LHCN-M2 (cell line): ENCODE measurements around the gene KANSL1. TPM values are rescaled to one million over a fixed set of nuclear protein-coding genes. Genes with fewer than 3 reads are reported as not detected.
"Not testable (repeated sequence)": the region's sequence is repeated elsewhere in the genome, so short reads cannot be mapped to it uniquely, and the experiment has no call there.

ENCODE experiments used
- DNase-seq: peaks from one replicate; pipeline ENCODE4 v3.0.0-alpha.2; 2012; ENCODE audit warnings: low read depth
- polyA plus RNA-seq: library from polyadenylated mRNA; unstranded; fragments of >200 nt; gene quantifications from one replicate; pipeline ENCODE4 v1.2.1, GENCODE V29; 2012; ENCODE audit warnings: missing spikeins
- total RNA-seq: library from RNA; depleted of rRNA; stranded (reverse); fragments of >200 nt; gene quantifications from 2 replicates; pipeline ENCODE4 v1.2.3, GENCODE V29; 2014; rRNA removed

KANSL1 gene, protein sequence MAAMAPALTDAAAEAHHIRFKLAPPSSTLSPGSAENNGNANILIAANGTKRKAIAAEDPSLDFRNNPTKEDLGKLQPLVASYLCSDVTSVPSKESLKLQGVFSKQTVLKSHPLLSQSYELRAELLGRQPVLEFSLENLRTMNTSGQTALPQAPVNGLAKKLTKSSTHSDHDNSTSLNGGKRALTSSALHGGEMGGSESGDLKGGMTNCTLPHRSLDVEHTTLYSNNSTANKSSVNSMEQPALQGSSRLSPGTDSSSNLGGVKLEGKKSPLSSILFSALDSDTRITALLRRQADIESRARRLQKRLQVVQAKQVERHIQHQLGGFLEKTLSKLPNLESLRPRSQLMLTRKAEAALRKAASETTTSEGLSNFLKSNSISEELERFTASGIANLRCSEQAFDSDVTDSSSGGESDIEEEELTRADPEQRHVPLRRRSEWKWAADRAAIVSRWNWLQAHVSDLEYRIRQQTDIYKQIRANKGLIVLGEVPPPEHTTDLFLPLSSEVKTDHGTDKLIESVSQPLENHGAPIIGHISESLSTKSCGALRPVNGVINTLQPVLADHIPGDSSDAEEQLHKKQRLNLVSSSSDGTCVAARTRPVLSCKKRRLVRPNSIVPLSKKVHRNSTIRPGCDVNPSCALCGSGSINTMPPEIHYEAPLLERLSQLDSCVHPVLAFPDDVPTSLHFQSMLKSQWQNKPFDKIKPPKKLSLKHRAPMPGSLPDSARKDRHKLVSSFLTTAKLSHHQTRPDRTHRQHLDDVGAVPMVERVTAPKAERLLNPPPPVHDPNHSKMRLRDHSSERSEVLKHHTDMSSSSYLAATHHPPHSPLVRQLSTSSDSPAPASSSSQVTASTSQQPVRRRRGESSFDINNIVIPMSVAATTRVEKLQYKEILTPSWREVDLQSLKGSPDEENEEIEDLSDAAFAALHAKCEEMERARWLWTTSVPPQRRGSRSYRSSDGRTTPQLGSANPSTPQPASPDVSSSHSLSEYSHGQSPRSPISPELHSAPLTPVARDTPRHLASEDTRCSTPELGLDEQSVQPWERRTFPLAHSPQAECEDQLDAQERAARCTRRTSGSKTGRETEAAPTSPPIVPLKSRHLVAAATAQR (N-terminal part only)
- 16.5 and 26.3 TPM in 2 replicates for total RNA-seq
- 7.6 TPM for polyA plus RNA-seq

DNA sequence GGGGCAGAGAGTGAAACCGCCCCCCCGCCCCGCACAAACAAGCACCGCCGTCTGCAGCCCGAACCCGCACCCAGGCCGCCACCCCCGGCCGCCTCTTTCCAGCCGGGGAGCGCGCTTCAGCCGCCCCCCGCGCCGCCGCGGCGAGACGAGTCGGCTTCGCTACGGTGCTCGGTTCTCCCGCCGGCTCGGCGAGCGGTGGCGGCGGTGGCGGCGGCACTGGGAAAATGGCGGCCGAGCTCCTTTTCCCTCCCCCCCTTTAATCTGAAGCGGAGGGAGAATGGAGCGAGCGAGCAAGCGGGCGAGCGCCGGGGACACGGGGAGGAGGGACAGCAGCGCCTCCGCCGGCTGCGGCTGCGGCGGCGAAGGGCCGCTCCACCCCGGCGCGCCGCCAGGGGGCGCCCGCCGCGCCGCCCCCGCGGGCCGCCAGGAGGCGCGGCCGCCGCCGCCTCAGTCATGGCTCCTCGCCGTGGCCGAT lies at the start of gene KANSL1:
Gene KANSL1 (minus strand): TSS at position 279 of the 475 bp plus-strand sequence. CDS start 21,286 bp downstream, outside the sequence.
- peak; percentile 87 for DNase-seq

DNA sequence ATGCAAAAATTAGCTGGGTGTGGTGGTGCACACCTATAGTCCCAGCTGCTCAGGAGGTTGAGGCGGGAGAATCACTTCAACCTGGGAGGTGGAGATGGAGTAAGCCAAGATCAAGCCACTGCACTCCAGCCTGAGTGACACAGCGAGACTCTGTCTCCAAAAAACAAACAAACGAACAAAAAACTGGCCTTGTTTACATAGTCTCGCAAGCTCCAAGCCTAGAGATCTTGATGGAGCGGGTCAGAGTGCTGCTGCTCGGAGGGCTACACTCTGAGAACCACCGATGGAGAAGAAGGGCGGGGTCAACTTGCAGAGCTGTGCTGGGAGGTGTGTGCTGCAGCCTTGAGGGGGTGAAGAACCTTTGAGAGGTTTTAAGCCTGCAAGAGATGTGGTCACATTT lies 38.1 kb upstream of the KANSL1 start:
- not testable (repeated sequence) for DNase-seq

DNA sequence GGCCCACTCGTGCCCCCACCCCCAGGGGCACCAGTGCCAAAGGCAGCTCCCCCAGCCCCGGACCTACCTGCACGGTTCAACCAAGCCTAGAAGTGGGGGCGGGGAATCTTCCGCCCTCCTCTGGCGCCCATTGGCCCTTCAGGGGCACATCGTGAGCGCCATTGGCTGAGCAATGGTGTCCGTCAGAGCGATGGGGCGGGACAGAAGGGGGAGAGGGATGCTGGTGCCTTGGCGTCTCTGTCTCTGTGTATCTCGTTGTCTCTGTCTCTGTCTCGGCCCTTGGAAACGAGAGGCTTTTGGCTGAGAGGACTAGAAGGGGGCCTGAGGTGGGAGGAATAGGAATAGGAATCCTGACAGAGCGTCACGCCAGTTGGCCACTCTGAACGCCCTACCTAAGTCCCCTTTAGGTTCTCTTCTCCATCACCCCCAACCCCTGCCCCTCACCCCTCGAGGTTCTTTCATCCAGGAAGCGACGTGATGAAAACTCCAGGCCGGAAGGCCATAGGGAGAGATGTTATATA lies 32.1 kb upstream of the KANSL1 start:
- peak; percentile 82 for DNase-seq

DNA sequence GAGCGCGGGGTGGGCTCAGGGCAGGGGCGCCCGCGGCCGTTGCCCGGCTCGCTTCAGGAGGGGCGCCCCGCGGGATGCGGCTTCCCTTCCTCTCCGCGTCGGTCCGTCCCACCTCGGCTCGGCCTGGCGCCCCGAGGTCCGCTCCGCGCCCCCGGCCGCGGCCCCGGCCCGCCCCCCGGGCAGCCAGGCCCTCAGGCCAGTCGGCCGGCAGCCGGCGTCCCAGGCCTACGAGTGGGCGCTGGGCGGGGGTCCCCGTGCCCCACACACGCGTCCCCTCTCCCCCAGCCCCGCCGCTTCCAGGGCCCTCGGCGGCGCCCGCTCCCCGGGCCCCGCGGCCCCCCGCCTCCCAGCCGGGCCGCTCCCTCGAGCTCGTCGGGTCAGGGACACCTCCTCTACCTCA lies 31.6 kb upstream of the KANSL1 start:
- not testable (repeated sequence) for DNase-seq

DNA sequence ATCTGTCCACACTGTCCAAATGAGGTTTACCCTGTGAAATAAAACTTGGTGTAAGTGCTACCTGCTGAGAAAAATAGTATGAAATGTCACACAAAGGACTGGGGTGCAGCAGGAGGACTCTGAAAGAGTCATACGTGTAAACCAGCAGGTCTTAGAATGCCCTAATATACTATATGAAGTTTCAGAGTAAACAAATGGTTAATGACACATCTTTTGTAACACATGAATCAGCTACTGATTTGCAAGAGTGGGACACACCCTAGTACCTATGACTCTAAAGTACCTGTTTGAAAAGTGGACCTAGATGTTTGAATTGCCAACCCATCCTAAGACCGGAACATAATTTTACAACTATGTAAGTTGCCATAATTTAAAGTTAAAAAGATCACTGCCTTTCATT lies 29.8 kb upstream of the KANSL1 start:
- DNase-seq = not testable (repeated sequence)

DNA sequence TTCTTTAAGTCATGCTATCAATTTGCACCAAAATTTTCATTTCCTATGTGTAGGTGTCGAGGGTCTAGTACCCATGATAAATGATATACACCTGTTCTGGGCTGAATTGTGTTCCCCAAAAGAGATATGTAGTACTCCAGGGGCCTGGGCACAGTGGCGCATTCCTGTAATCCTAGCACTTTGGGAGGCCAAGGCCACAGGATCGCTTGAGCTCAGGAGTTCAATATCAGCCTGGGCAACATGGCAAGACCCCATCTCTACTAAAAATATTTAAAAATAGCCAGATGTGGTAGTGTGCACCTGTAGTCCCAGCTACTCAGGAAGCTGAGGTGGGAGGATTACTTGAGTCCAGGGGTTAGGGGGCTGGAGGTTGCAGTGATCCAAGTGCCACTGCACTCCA lies 23.5 kb upstream of the KANSL1 start:
- DNase-seq = no peak

DNA sequence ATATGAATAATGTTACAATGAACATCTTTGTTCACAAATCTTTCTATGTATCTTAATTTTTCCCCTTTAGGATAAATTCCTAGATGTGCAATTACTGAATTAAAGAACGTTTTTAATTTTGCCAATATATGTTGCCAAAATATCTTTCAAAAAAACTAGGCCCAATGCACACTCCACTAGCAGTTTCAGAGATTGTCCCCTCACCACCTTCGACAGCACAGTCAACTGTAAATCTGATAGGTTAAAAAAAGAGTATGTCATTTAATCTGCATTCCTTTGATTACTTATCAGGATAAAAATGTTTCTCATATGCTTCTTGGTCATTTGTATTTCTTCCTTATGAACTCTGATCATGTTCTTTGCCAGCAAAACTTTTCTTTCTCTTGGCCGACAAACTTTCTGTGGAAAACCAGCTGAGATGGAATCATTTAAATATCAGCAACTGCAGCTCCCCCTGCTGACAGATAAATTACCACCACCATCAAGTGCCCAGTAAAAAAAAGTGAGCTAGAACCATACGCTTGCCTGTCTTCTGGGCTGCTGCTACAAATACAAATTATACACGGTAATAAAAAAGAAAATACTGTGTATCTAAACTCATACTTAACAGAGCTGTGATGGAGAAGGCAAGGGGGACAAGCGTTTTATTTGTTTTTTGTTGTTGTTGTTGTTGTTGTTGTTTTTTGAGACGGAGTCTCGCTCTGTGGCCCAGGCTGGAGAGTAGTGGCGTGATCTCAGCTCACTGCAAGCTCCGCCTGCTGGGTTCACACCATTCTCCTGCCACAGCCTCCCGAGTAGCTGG lies 19.6 kb upstream of the KANSL1 start:
- DNase-seq = peak; percentile 61

DNA sequence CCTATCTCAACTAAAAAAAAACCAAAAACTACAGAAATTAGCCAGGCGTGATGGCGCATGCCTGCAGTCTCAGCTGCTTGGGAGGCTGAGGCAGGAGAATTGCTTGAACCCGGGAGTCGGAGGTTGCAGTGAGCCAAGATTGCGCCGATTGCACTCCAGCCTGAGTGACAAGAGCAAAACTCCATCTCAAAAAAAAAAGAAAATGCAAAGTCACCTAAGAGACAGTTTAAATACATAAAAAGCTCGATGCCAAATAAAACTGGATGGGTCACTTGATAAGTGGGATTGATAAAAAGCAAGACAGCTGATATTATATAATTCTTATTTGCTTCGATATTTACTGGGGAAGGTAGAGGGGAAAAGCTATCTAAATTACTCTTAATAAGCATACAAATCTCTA lies 15.8 kb upstream of the KANSL1 start:
- DNase-seq = no peak

DNA sequence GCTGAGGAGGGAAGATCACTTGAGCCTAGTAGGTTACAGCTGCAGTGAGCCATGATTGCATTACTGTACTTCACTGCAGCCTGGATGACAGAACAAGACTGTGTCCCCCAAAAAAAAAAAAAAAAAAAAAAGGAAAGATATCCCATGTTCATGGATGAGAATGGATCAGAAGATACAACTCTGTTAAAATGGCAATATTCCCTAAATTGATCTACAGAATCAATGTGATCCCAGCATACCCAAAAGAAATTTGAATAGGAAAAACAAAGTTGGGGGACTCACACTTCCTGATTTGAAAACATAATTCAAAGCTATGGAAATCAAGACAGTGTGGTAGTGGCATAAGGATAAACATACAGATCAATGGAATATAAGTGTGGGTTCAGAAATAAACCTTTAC lies 12.7 kb upstream of the KANSL1 start:
- no peak for DNase-seq

DNA sequence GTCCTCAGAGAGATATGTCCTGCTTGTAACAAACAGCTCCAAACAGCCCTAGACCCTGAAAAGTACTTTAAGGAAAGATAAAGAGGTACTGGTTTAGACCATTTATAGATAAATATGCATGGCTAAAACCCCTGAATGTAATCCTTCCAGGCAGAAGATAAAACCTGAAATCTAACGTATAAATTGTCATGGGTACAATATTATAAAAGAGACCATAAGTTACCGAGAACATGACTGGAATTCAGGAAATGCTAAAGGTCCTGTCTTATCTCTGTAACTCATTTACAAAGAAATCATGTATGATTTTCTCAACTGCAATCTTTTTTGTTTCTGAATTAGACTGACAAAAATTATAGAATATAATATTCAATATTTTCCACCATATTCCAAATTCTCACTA lies 9.2 kb upstream of the KANSL1 start:
- no peak for DNase-seq

DNA sequence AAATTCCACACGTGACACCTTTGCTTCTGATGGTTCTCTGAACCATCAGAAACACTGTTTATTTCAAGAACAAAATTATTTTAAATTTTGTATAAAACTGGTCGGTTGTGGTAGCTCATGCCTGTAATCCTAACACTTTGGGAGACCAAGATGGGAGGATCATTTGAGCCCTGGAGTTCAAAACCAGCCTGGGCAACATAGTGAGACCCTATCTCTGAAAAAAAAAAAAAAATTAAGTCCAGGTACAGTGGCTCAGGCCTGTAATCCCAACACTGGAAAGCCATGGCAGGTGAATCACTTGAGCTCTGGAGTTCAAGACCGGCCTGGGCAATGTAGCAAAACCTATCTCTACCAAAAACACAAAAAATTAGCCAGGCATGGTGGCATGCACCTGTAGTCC lies 8.3 kb upstream of the KANSL1 start:
- no peak for DNase-seq

DNA sequence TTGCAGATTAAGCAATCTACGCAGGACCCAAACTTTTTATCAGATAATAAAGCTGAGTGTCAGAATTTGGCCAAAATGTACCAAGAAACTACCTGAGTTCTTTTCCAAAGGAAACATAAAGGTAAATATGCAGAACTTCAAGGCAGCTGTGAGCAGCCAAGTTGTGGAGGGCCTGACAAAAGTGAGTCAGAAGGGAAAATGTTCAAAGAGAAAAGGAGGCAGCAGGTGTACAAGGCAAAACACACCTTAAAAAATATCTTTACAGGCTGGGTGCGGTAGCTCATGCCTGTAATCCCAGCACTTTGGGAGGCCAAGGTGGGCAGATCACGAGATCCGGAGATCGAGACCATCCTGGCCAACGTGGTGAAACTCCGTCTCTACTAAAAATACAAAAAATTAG lies 7.0 kb upstream of the KANSL1 start:
- DNase-seq = no peak

DNA sequence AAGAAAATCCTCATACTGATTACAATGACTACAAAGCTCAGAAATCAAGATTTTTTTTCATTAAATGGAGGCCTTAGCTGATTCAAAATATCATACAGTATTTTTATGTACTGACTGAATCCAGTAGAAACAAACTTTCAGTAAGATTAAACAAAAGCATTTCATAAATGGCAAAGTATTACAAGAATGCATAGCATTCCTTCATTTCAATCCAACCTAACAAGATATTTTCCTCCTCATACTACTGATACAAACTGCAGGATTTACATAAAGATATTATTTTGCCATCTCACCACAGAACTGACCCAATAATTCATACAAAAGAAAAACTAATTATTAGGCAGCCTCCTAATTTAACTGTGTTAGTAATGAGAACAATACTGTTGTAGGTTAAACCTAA lies 6.2 kb upstream of the KANSL1 start:
- no peak for DNase-seq

DNA sequence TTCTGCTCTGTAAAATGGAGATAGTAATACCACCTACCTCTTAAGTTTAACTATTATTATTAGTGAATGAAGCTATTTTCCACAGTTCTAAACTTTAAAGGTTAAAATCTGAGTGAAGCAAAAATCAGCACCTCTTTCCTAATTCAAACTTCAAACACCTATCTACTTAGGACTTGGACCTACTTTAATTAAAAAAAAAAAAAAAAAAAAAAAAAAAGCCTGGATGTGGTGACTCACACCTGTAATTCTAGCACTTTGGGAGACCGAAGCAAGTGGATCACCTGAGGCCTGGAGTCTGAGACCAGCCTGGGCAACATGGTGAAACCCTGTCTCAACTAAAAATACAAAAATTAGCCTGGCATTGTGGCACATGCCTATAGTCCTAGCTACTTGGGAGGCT lies 5.0 kb upstream of the KANSL1 start:
- DNase-seq = no peak

DNA sequence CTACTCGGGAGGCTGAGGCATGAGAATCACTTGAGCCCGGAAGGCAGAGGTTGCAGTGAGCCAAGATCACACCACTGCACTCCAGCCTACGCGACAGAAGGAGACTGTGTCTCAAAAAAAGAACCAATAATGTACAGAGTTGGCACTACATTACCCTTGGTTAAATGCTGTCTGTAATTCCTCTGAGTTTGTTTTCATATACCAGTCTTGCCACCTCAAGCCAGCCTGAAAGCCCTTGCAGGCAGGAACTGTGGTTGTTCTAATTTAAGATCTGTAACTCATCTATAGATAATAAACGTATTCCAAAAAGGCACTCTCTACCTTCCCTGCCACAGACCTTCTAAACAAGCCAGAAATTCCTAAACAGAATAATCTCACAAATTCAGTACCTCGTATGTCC lies 4.3 kb upstream of the KANSL1 start:
- no peak for DNase-seq

DNA sequence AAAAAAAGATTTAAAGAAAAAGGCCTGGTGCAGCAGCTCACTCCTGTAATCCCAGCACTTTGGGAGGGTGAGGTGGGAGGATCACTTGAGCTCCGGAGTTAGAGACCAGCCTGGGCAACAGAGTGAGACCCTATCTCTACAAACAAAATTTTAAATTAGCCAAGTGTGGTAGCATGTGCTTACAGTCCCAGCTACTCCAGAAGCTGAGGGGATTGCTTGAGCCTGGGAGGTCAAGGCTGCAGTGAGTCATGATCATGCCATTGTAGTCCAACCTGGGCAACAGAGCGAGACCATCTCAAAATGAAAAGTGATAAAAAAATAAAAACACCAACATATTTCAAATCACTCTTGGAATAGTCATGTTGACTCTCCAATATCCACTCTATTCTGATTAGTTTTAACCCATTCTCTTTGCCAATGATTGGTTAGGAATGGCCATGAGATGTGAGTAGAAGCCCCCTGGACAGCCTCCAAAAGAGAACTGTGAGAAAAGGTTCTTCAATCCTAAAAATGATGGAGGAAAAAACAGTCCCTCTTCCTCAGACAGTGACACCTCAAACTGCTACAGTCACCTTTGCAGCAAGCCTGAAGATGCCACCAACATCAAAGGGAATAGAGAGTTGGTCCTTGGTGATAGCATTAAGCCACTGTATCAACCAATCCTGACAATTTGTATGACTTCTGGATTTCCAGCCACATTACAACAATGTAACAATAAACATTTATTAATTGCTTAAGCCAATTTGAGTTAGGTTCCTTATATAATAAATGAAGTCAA lies 2.9 kb upstream of the KANSL1 start:
- no peak for DNase-seq

DNA sequence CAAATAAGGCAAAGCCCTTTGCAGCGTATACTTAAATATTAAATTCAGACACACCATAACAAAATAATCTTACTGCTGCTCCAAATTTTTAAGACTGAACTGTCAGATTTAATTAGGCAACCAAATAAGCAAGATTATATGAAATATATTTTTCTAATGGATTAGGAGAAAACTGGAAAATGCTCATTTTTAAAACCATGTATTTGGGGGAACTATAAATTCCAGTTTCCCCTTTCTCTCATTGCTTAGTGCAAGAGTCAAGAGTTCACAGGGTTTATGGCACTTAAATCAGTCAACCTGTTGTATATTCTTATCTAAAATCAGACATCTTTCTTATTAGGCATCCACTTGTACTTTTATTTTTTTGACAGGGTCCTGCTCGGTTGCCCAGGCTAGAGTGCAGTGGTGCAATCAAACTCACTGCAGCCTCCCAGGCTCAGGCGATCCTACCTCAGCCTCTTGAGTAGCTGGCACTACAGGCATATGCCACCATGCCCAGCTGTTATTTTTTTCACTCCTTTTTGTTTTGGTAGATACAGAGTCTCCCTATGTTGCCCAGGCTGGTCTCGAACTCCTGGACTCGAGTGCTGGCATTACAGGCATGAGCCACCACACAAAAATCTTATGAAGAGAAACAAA lies 2.1 kb upstream of the KANSL1 start:
- DNase-seq = no peak

DNA sequence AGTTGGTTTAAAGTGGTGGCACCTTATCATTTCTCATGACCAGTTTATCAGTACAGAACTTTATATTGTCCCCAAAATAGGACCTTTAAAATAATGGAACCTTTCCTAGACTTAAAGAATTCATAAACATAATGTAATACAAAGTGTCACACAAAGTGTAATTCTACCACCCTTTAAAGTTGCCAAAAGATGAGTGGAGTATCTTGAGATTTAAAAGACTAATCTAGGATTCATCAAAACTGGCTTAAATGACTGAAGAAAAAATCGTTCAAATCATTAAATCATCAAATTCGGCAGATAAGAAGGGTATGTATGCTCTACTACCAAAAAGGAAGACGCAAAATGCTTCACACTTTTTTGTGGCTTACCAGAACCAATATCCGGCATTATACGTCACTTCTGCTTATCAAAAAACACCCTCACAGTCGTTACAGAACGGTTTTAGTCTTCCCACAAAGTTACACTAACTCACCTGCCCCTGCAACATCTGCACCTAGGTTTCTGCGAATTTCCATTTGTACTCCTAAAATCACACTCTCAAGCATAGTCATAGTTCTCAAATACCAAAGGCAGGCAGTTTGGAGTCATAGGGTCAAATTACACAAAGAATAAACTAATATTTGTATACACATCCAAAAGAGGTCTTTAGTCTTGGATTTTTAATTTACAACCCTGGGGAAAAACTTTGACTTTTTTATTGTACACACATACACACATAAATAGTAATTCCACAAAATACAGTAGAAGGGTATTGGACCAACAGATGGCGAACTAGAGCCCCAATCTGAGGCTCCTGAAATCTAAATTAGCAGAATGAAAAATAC lies 1.4 kb upstream of the KANSL1 start:
- peak; percentile 55 for DNase-seq
